ENCODE measurements around the gene MOB3A.

The MOB3A gene

GRCh38 chr19:2096034-2096479 is at the start of gene MOB3A:
Gene MOB3A (minus strand): TSS chr19:2096326. CDS start chr19:2078560, 17,766 bp downstream.
- ATAC-seq = peak; percentile 50
- 0 out of 2 replicates have a peak, but pooled peaks have one; percentile 67 for TF ChIP-seq ZFP3 (CRISPR knock-in tag; IDR thresholded peaks at IDR 0.05)
- TF ChIP-seq RARB (CRISPR knock-in tag; IDR thresholded peaks at IDR 0.05) = no peak
- 0 out of 2 replicates have a peak, but pooled peaks have one; percentile 43 for TF ChIP-seq GLIS3 (CRISPR knock-in tag; IDR thresholded peaks at IDR 0.05)

GRCh38 chr19:2145831-2146241 is 49.7 kb upstream of the MOB3A start:
- no peak for TF ChIP-seq CREB5 (CRISPR knock-in tag; IDR thresholded peaks at IDR 0.05; ENCODE audit: low read depth)
- TF ChIP-seq ZNF8 (CRISPR knock-in tag; IDR thresholded peaks at IDR 0.05) = no peak
- TF ChIP-seq ZC3H10 (CRISPR knock-in tag; IDR thresholded peaks at IDR 0.05) = no peak
- no peak for TF ChIP-seq CSRNP3 (CRISPR knock-in tag; IDR thresholded peaks at IDR 0.05)
- TF ChIP-seq GLIS3 (CRISPR knock-in tag; IDR thresholded peaks at IDR 0.05) = no peak
- TF ChIP-seq PATZ1 (CRISPR knock-in tag; IDR thresholded peaks at IDR 0.05; ENCODE audit: borderline replicate concordance) = no peak
- no peak for TF ChIP-seq PPARA (CRISPR knock-in tag; IDR thresholded peaks at IDR 0.05; ENCODE audit: borderline replicate concordance)
- TF ChIP-seq ARNTL (CRISPR knock-in tag; IDR thresholded peaks at IDR 0.05; ENCODE audit: borderline replicate concordance, low read depth) = no peak
- no peak for TF ChIP-seq TOX (CRISPR knock-in tag; IDR thresholded peaks at IDR 0.05; ENCODE audit: borderline replicate concordance)
- TF ChIP-seq ZFP3 (CRISPR knock-in tag; IDR thresholded peaks at IDR 0.05) = no peak
- TF ChIP-seq CSDC2 (CRISPR knock-in tag; IDR thresholded peaks at IDR 0.05) = no peak
- no peak for TF ChIP-seq RARB (CRISPR knock-in tag; IDR thresholded peaks at IDR 0.05)
- ATAC-seq = no peak

GRCh38 chr19:2144190-2144589 is 48.1 kb upstream of the MOB3A start:
- no peak for ATAC-seq
- no peak for TF ChIP-seq ISL1 (CRISPR knock-in tag; IDR thresholded peaks at IDR 0.05)
- no peak for TF ChIP-seq RARB (CRISPR knock-in tag; IDR thresholded peaks at IDR 0.05)
- TF ChIP-seq POU6F1 (CRISPR knock-in tag; IDR thresholded peaks at IDR 0.05; ENCODE audit: borderline replicate concordance, low read depth) = no peak
- TF ChIP-seq PPARA (CRISPR knock-in tag; IDR thresholded peaks at IDR 0.05; ENCODE audit: borderline replicate concordance) = no peak
- TF ChIP-seq ARNTL (CRISPR knock-in tag; IDR thresholded peaks at IDR 0.05; ENCODE audit: borderline replicate concordance, low read depth) = no peak
- no peak for TF ChIP-seq TCF4 (CRISPR knock-in tag; IDR thresholded peaks at IDR 0.05; ENCODE audit: borderline replicate concordance)
- no peak for TF ChIP-seq CSDC2 (CRISPR knock-in tag; IDR thresholded peaks at IDR 0.05)
- TF ChIP-seq OSR1 (CRISPR knock-in tag; IDR thresholded peaks at IDR 0.05) = no peak
- TF ChIP-seq ZFP3 (CRISPR knock-in tag; IDR thresholded peaks at IDR 0.05) = no peak
- TF ChIP-seq ESRRG (CRISPR knock-in tag; IDR thresholded peaks at IDR 0.05) = no peak

- TF ChIP-seq BACH2 (CRISPR knock-in tag; IDR thresholded peaks at IDR 0.05; ENCODE audit: borderline replicate concordance) (no peak), POU6F1 (CRISPR knock-in tag; IDR thresholded peaks at IDR 0.05; ENCODE audit: borderline replicate concordance, low read depth) (no peak), TOX (CRISPR knock-in tag; IDR thresholded peaks at IDR 0.05; ENCODE audit: borderline replicate concordance) (no peak), RARB (CRISPR knock-in tag; IDR thresholded peaks at IDR 0.05) (no peak), ARNTL (CRISPR knock-in tag; IDR thresholded peaks at IDR 0.05; ENCODE audit: borderline replicate concordance, low read depth) (no peak), ZNF565 (CRISPR knock-in tag; conservative IDR thresholded peaks at IDR 0.05; ENCODE audit: low read depth) (no peak), ISL1 (CRISPR knock-in tag; IDR thresholded peaks at IDR 0.05) (no peak), TSHZ2 (CRISPR knock-in tag; IDR thresholded peaks at IDR 0.05) (no peak)
- ATAC-seq = no peak
These were observed 46.2 kb upstream of the MOB3A start for GRCh38 chr19:2142173-2142829.

Data from SK-N-SH treated with all-trans-retinoic acid at 6 μM for 48 hours (cell line).